GM18861 (cell line): ENCODE data around the gene ANO6.
"Not testable (repeated sequence)": the region's sequence is repeated elsewhere in the genome, so short reads cannot be mapped to it uniquely, and the experiment has no call there.

Experiments
- ATAC-seq: cut with Tn5 transposase; IDR thresholded peaks from one replicate; pipeline ENCODE4 v1.9.1; 2021; ENCODE audit not compliant: unreplicated experiment

Gene ANO6

GRCh38 chr12:45235087-45236025, 19.5 kb downstream of the ANO6 start:
- ATAC-seq, result no peak

GRCh38 chr12:45236383-45236782, 20.5 kb downstream of the ANO6 start:
- ATAC-seq, result not testable (repeated sequence)

GRCh38 chr12:45242180-45242579, 26.3 kb downstream of the ANO6 start:
- ATAC-seq, result no peak

GRCh38 chr12:45243963-45244362, 28.1 kb downstream of the ANO6 start:
- no peak for ATAC-seq

- peak; percentile 85 for ATAC-seq
These were observed 28.9 kb downstream of the ANO6 start for GRCh38 chr12:45244561-45245343.

- ATAC-seq, result no peak
These were observed 30.3 kb downstream of the ANO6 start for GRCh38 chr12:45246236-45246635.

GRCh38 chr12:45247589-45247988, 31.7 kb downstream of the ANO6 start:
- no peak for ATAC-seq

GRCh38 chr12:45248095-45248494, 32.2 kb downstream of the ANO6 start:
- ATAC-seq, result no peak

- no peak for ATAC-seq
These were observed 38.4 kb downstream of the ANO6 start for GRCh38 chr12:45254254-45254653.

GRCh38 chr12:45256721-45257120, 40.8 kb downstream of the ANO6 start:
- ATAC-seq, result peak; percentile 13

GRCh38 chr12:45257185-45257930, 41.5 kb downstream of the ANO6 start:
- peak; percentile 60 for ATAC-seq

GRCh38 chr12:45259675-45260074, 43.8 kb downstream of the ANO6 start:
- ATAC-seq, result no peak

- no peak for ATAC-seq
These were observed 44.4 kb downstream of the ANO6 start for GRCh38 chr12:45260104-45260815.

- no peak for ATAC-seq
These were observed 45.0 kb downstream of the ANO6 start for GRCh38 chr12:45260854-45261253.

GRCh38 chr12:45262185-45262584, 46.3 kb downstream of the ANO6 start:
- not testable (repeated sequence) for ATAC-seq

GRCh38 chr12:45263587-45263986, 47.7 kb downstream of the ANO6 start:
- no peak for ATAC-seq

- peak; percentile 70 for ATAC-seq
These were observed 52.9 kb downstream of the ANO6 start for GRCh38 chr12:45268672-45269411.

GRCh38 chr12:45269412-45269751, 53.5 kb downstream of the ANO6 start:
- no peak for ATAC-seq

- no peak for ATAC-seq
These were observed 55.1 kb downstream of the ANO6 start for GRCh38 chr12:45270951-45271350.

GRCh38 chr12:45273717-45274271, 57.9 kb downstream of the ANO6 start:
- ATAC-seq, result no peak
